Gastroesophageal sphincter (tissue), 4 donors: Measurements from ENCODE around the gene ARHGEF4. TPM values are rescaled to one million over a fixed set of nuclear protein-coding genes. Genes with fewer than 3 reads are reported as not detected.

ENCODE experiments used
- ATAC-seq: fragments of 150-250 bp; one replicate; pipeline ENCODE4 v1.9.1; 2016; ENCODE audit warnings: mild to moderate bottlenecking, moderate library complexity
- H3K27ac ChIP-seq, 4 donors: fragments of 200-600 bp; sonication (generic) in 3 of 4; 1 replicate in 3 of 4; 2 replicates in 1 of 4; pipeline ENCODE4 v1.5.1; 2016 to 2019
- H3K27me3 ChIP-seq: fragments of 200-600 bp; sonication (generic); one replicate; pipeline ENCODE4 v1.5.1; 2019
- H3K36me3 ChIP-seq, 2 donors: fragments of 200-600 bp; sonication (generic); one replicate each; pipeline ENCODE4 v1.5.1; 2019; ENCODE audit warnings: control low read depth in 1 of 2
- H3K4me1 ChIP-seq, 3 donors: fragments of 200-600 bp; sonication (generic); 1 replicate in 2 of 3; 2 replicates in 1 of 3; pipeline ENCODE4 v1.5.1; 2016 to 2019; ENCODE audit warnings: control low read depth in 2 of 3
- H3K4me3 ChIP-seq, 2 donors: fragments of 200-600 bp; sonication (generic); one replicate each; pipeline ENCODE4 v1.5.1; 2019; ENCODE audit warnings: mild to moderate bottlenecking in 1 of 2, moderate library complexity in 1 of 2
- H3K9me3 ChIP-seq, 3 donors: fragments of 200-600 bp; sonication (generic); one replicate each; pipeline ENCODE4 v1.5.1; 2017 to 2019; ENCODE audit warnings: control low read depth in 2 of 3
- EP300 ChIP-seq: sonication (generic); formaldehyde crosslinking; IDR thresholded peaks from one replicate; pipeline ENCODE4 v1.6.1; 2017; ENCODE audit warnings: antibody characterized with exemption, mild to moderate bottlenecking
- POLR2A ChIP-seq, 2 donors: fragments of 450-650 bp; IDR thresholded peaks; one replicate each; pipeline ENCODE4 v1.6.1; 2017; ENCODE audit warnings: antibody characterized with exemption in 2 of 2, mild to moderate bottlenecking in 2 of 2, moderate library complexity in 1 of 2
- POLR2AphosphoS5 ChIP-seq: sonication (generic); formaldehyde crosslinking; IDR thresholded peaks from one replicate; pipeline ENCODE4 v1.6.1; 2017; ENCODE audit warnings: antibody characterized with exemption
- WGBS, 2 donors: methylation state at CpG; one replicate each; pipeline ENCODE4 v1.1.5; 2018; ENCODE audit warnings: low coverage in 1 of 2; 5-methylcytosine and 5-hydroxymethylcytosine counted together
- total RNA-seq, 4 donors: library from RNA; depleted of rRNA; stranded (reverse); fragments of >200 nt; gene quantifications; one replicate each; pipeline ENCODE4 v1.1.0, GENCODE V29; 2016
- TF ChIP-seq, protein P1 (sequence below), 4 experiments: fragments of 200-600 bp in 2 of 4; fragments of 450-650 bp in 2 of 4; sonication (generic) in 1 of 4; IDR thresholded peaks; one replicate each; pipeline ENCODE4 v1.5.1; 2017 to 2019; ENCODE audit warnings: antibody characterized with exemption in 4 of 4, mild to moderate bottlenecking in 2 of 4, moderate library complexity in 2 of 4

The ARHGEF4 gene
- total RNA-seq, 4 donors from 2014 or later = 15.9 to 59.5 (median 21.8) TPM

- no peak for TF ChIP-seq POLR2A (IDR thresholded peaks at IDR 0.05)
- TF ChIP-seq POLR2AphosphoS5 = no peak
- TF ChIP-seq, protein P1, sequence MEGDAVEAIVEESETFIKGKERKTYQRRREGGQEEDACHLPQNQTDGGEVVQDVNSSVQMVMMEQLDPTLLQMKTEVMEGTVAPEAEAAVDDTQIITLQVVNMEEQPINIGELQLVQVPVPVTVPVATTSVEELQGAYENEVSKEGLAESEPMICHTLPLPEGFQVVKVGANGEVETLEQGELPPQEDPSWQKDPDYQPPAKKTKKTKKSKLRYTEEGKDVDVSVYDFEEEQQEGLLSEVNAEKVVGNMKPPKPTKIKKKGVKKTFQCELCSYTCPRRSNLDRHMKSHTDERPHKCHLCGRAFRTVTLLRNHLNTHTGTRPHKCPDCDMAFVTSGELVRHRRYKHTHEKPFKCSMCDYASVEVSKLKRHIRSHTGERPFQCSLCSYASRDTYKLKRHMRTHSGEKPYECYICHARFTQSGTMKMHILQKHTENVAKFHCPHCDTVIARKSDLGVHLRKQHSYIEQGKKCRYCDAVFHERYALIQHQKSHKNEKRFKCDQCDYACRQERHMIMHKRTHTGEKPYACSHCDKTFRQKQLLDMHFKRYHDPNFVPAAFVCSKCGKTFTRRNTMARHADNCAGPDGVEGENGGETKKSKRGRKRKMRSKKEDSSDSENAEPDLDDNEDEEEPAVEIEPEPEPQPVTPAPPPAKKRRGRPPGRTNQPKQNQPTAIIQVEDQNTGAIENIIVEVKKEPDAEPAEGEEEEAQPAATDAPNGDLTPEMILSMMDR (IDR thresholded peaks at IDR 0.05) = peak in 1 of 4 experiments; percentile 10
- Histone ChIP-seq H3K4me1 (no peaks in the 10 kb centered on the region), H3K27ac (no peak overlapping the region), H3K4me3 (no peak overlapping the region), H3K9me3 (no peaks in the 10 kb centered on the region), H3K36me3 (no peaks in the 10 kb centered on the region), H3K27me3 (peaks cover 8% of the 10 kb centered on the region)
- ATAC-seq = no peak
- no CpG with 5 or more reads among the region's 12 CpGs for WGBS, 2 donors
Measured at GRCh38 chr2:130848526-130849210, 12.0 kb downstream of the ARHGEF4 start.

DNA sequence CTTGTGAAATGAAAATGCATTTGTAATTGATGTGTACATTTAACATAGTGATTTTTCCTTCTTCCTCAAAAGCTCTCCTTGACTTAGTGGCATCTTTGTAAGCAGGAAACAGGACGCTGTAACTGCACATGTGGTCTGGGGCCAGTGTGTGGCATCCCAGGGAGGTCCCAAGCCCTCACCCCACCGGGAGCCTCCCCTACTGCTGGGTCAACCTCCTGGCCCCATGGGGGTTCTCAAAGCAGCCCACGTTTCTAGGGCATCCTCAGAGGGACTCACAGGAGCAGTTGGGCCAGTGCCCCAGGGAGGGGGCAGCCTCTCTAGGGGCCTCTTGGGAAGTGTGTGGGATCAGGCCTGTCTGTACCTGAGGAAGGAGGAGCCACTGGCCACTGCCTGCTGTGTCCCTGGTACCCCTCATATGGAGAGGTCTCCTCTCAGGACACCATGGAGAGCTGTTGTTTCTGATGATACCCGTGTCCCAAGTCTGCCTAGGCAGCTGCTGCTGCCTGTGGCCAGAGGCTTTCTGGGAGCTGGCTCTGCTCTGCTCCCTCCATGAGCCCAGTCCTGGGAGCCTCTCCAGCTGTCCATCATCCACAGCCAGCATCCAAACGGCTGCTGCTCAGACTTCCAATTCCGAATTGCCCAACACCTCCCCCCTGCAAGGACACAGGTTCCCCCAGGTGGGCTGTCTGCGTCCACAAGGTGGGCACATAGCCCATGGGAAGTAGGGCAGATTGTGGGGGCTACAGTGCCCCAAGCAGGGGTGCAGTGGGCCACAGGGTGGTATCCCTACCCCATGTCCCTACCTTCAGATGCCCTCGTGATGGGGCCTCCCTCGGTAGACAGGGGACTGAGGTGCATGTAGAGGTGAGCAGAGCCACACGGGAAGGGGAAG is 13.4 kb downstream of the ARHGEF4 start:
- Histone ChIP-seq H3K27ac (no peak overlapping the region), H3K4me3 (no peak overlapping the region), H3K4me1 (no peaks in the 10 kb centered on the region), H3K9me3 (no peaks in the 10 kb centered on the region), H3K36me3 (no peaks in the 10 kb centered on the region), H3K27me3 (no peaks in the 10 kb centered on the region)
- TF ChIP-seq POLR2AphosphoS5 = no peak
- TF ChIP-seq, protein P1 (IDR thresholded peaks at IDR 0.05) = no peak
- TF ChIP-seq EP300 = no peak
- no peak for TF ChIP-seq POLR2A (IDR thresholded peaks at IDR 0.05)
- ATAC-seq = no peak
- 80 to 82% methylated on average over 1 to 5 of the region's 10 CpGs for WGBS, 2 donors

GRCh38 chr2:130850788-130851623 is 14.3 kb downstream of the ARHGEF4 start:
- H3K36me3 ChIP-seq = no peaks in the 10 kb centered on the region
- no peak overlapping the region for H3K4me3 ChIP-seq
- no peaks in the 10 kb centered on the region for H3K27me3 ChIP-seq
- no peak for ATAC-seq
- H3K27ac ChIP-seq = no peak overlapping the region
- no peaks in the 10 kb centered on the region for H3K9me3 ChIP-seq
- WGBS, 2 donors = no CpG with 5 or more reads among the region's 26 CpGs
- no peaks in the 10 kb centered on the region for H3K4me1 ChIP-seq
- TF ChIP-seq POLR2AphosphoS5 (no peak), EP300 (no peak), POLR2A (IDR thresholded peaks at IDR 0.05) (no peak)
- TF ChIP-seq, protein P1 (IDR thresholded peaks at IDR 0.05) = no peak

DNA sequence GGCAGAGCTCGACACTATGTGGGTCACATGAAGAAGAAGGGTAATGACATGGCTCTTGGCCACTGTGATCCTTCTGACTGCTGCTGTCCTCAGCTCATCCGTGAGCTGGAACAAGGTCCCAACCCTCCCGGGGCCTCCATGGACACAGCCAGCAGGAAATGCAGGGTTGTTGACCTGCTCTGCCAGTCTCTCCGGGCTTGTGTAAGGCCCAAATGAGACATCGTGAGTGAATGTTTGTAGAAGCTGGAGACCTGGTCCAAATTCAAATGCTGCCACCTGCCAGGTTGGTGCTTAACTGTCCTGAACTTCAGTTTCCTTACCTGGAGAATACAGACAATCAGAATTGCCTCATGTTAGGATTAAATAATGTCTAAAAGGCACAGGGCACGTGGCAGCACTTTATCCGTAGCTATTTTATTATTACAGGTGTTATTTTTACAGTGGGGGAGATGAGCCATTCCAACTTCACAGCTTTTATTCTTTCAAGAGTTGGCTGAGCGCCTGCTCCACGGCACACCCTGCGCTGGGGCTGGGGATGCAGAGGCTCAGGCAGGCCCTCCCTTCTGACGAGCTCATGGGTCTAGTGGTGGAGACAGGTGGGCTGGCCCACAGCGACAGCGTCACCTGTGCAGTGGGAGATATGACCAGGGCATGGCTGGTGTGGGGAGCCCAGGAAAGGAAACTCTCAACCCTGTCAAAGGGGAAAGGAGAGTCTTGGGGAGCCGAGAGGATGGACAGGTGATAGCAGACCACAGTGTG is 15.1 kb downstream of the ARHGEF4 start:
- Histone ChIP-seq H3K4me3 (no peak overlapping the region), H3K27ac (no peak overlapping the region), H3K4me1 (no peaks in the 10 kb centered on the region), H3K36me3 (no peaks in the 10 kb centered on the region), H3K9me3 (no peaks in the 10 kb centered on the region), H3K27me3 (no peaks in the 10 kb centered on the region)
- WGBS, 2 donors = 68 to 69% methylated on average over 5 to 6 of the region's 14 CpGs
- no peak for ATAC-seq
- TF ChIP-seq EP300 (no peak), POLR2AphosphoS5 (no peak), POLR2A (IDR thresholded peaks at IDR 0.05) (no peak)
- TF ChIP-seq, protein P1 (IDR thresholded peaks at IDR 0.05) = no peak
